GM12878 (cell line): ENCODE measurements around the gene PIK3R5. TPM values are rescaled to one million over a fixed set of nuclear protein-coding genes. Genes with fewer than 3 reads are reported as not detected.

ENCODE experiments used
- ATF2 ChIP-seq: IDR thresholded peaks from 2 replicates; pipeline ENCODE4 v1.6.1; 2012; ENCODE audit warnings: low read length, inconsistent platforms
- BCL11A ChIP-seq: IDR thresholded peaks from 2 replicates; pipeline ENCODE4 v1.6.1; 2011; ENCODE audit warnings: low read depth, low read length
- BRCA1 ChIP-seq: IDR thresholded peaks from 2 replicates; pipeline ENCODE4 v1.6.1; 2011; ENCODE audit warnings: low read depth, low read length, improper control_type of control experiment
- CREM ChIP-seq: IDR thresholded peaks from 2 replicates; pipeline ENCODE4 v1.6.1; 2014; ENCODE audit warnings: antibody characterized with exemption, low read depth
- EP300 ChIP-seq, 2 experiments: fragments of 150-350 bp in 1 of 2; IDR thresholded peaks; 2 replicates each; pipeline ENCODE4 v1.6.1; 2011 to 2012; ENCODE audit warnings: low read depth in 2 of 2, low read length in 2 of 2, borderline replicate concordance in 1 of 2, improper control_type of control experiment in 1 of 2, inconsistent platforms in 1 of 2; ENCODE audit not compliant: control insufficient read depth in 1 of 2
- GATAD2B ChIP-seq: fragments of 450-650 bp; conservative IDR thresholded peaks from 2 replicates; pipeline ENCODE4 v1.6.1; 2017; ENCODE audit warnings: low read depth, mild to moderate bottlenecking, moderate library complexity
- HDAC2 ChIP-seq: fragments of 200-600 bp; sonication (generic); IDR thresholded peaks from 2 replicates; pipeline ENCODE4 v1.6.1; 2017
- IRF4 ChIP-seq: IDR thresholded peaks from 2 replicates; pipeline ENCODE4 v1.6.1; 2011; ENCODE audit warnings: low read depth, low read length
- PAX8 ChIP-seq: fragments of 450-650 bp; IDR thresholded peaks from 2 replicates; pipeline ENCODE4 v1.6.1; 2017; ENCODE audit warnings: mild to moderate bottlenecking, moderate library complexity
- PBX3 ChIP-seq: IDR thresholded peaks from 2 replicates; pipeline ENCODE4 v1.6.1; 2011; ENCODE audit warnings: mild to moderate bottlenecking, low read depth, low read length, moderate library complexity; ENCODE audit not compliant: insufficient replicate concordance
- POLR2A ChIP-seq: IDR thresholded peaks from 2 replicates; pipeline ENCODE4 v1.6.1; 2011; ENCODE audit warnings: low read depth, mild to moderate bottlenecking, low read length
- POU2F2 ChIP-seq: IDR thresholded peaks from 3 replicates; pipeline ENCODE4 v1.6.1; 2011; ENCODE audit warnings: low read depth, mild to moderate bottlenecking, low read length, borderline replicate concordance
- PRDM15 ChIP-seq: fragments of 450-650 bp; formaldehyde crosslinking; IDR thresholded peaks from 2 replicates; pipeline ENCODE4 v1.4.0; 2020; ENCODE audit warnings: mild to moderate bottlenecking, moderate library complexity
- SIN3A ChIP-seq: IDR thresholded peaks from 2 replicates; pipeline ENCODE4 v1.6.1; 2012; ENCODE audit warnings: low read depth, low read length, improper control_type of control experiment
- SIX5 ChIP-seq: IDR thresholded peaks from 2 replicates; pipeline ENCODE4 v1.6.1; 2011; ENCODE audit warnings: mild to moderate bottlenecking, low read depth, low read length, moderate library complexity; ENCODE audit not compliant: severe bottlenecking
- SMARCA5 ChIP-seq: fragments of 450-650 bp; IDR thresholded peaks from 2 replicates; pipeline ENCODE4 v1.6.1; 2017; ENCODE audit warnings: mild to moderate bottlenecking
- SPI1 ChIP-seq: IDR thresholded peaks from 2 replicates; pipeline ENCODE4 v1.6.1; 2011; ENCODE audit warnings: low read depth, mild to moderate bottlenecking, low read length, moderate library complexity, borderline replicate concordance; ENCODE audit not compliant: insufficient read depth
- STAT3 ChIP-seq: IDR thresholded peaks from 2 replicates; pipeline ENCODE4 v1.6.1; 2011; ENCODE audit warnings: low read depth, low read length, improper control_type of control experiment
- SUZ12 ChIP-seq: fragments of 200-600 bp; sonication (generic); IDR thresholded peaks from one replicate; pipeline ENCODE4 v1.6.1; 2018; ENCODE audit warnings: antibody characterized with exemption, mild to moderate bottlenecking; ENCODE audit not compliant: unreplicated experiment
- ZNF274 ChIP-seq: IDR thresholded peaks from one replicate; pipeline ENCODE4 v1.8.0; 2011; ENCODE audit not compliant: insufficient read length, insufficient read depth
- ZNF687 ChIP-seq: fragments of 450-650 bp; IDR thresholded peaks from 2 replicates; pipeline ENCODE4 v1.6.1; 2017; ENCODE audit warnings: mild to moderate bottlenecking, moderate library complexity
- polyA plus RNA-seq, 11 experiments: library from polyadenylated mRNA; depleted of rRNA in 4 of 11; unstranded in 6 of 11; stranded (reverse) in 5 of 11; fragments of >200 nt; fragmentation: Nextera tagmentation in 4 of 11; fragmentation: Illumina TruSeq in 1 of 11; extraction: Ambion mirVana in 4 of 11; extraction: Trizol in 1 of 11; gene quantifications; 1 replicate in 1 of 11; 2 replicates in 10 of 11; pipeline versions ENCODE4 v1.2.1 to v1.2.3, GENCODE V29; 2011 to 2016; ENCODE audit warnings: inconsistent platforms in 2 of 11, missing spikeins in 2 of 11, low read depth in 1 of 11
- total RNA-seq, 4 experiments: library from RNA; depleted of rRNA in 3 of 4; stranded (reverse); fragments of >200 nt in 3 of 4; fragmentation: Illumina TruSeq in 1 of 4; extraction: Trizol in 1 of 4; gene quantifications; 2 replicates each; pipeline versions ENCODE4 v1.2.1 to v1.2.3, GENCODE V29; 2013 to 2021

Gene PIK3R5
- total and polyA plus RNA-seq, 10 of the 15 experiments (the other 5 are each of a cell fraction or from before 2014, with no cell fraction given), result 9.5 to 50.8 (median 35.5) TPM

- TF ChIP-seq EP300 (IDR thresholded peaks at IDR 0.05; ENCODE audit: borderline replicate concordance in 1 of 2, control insufficient read depth in 1 of 2, low read depth in 2 of 2, low read length in 2 of 2) (peak in 1 of 2 experiments; percentile 21; a peak in 1 of 4 replicates), HDAC2 (no peak), SIN3A (no peak), PRDM15 (no peak), IRF4 (peak; percentile 64), ZNF274 (no peak), PBX3 (no peak), ATF2 (peak; percentile 54; the same call in 1 of the 2 replicates), POU2F2 (no peak), SIX5 (no peak), GATAD2B (0 out of 2 replicates have a peak, but pooled peaks have one; percentile 34), PAX8 (no peak), SUZ12 (no peak), ZNF687 (peak; percentile 97), CREM (peak; percentile 46; the same call in 1 of the 2 replicates), BCL11A (0 out of 2 replicates have a peak, but pooled peaks have one; percentile 50), POLR2A (no peak), STAT3 (no peak), BRCA1 (no peak), SMARCA5 (no peak), SPI1 (peak; percentile 90)
Measured at GRCh38 chr17:8985054-8985701, 19.7 kb upstream of the PIK3R5 start (continued).
